Measurements from ENCODE around the gene MYNN. TPM values are rescaled to one million over a fixed set of nuclear protein-coding genes. Genes with fewer than 3 reads are reported as not detected.

MYNN gene
- total and polyA plus RNA-seq, 9 of the 15 experiments (the other 6 are each of a cell fraction or from before 2014, with no cell fraction given): 10.4 to 35.7 (median 21.3) TPM

GRCh38 chr3:169813757-169814517 lies 40.7 kb downstream of the MYNN start (continued):
- TF ChIP-seq USF1 (CRISPR knock-in tag; IDR thresholded peaks at IDR 0.05): peak; percentile 41; the same call in 1 of the 2 replicates

- Histone ChIP-seq H3K9ac (ENCODE audit: insufficient read depth in 1 of 2, low read depth in 2 of 2, low read length in 2 of 2) (no peak overlapping the region), H3K4me3 (no peak overlapping the region), H2AFZ (ENCODE audit: low read depth, low read length) (no peak overlapping the region), H3K9me1 (ENCODE audit: control insufficient read depth, insufficient read depth, low read length) (no peaks in the 10 kb centered on the region), H3K27ac (ENCODE audit: extremely low read depth, low read depth, low read length) (no peak overlapping the region), H3K9me3 (replicated peaks; ENCODE audit: control insufficient read depth, insufficient read depth, low read depth, low read length) (peaks cover 3% of the 10 kb centered on the region), H3K4me2 (ENCODE audit: insufficient read depth, low read length) (no peak overlapping the region), H3K36me3 (ENCODE audit: control insufficient read depth, insufficient read depth, low read length) (no peaks in the 10 kb centered on the region), H3K27me3 (ENCODE audit: control insufficient read depth in 2 of 2, insufficient read depth in 2 of 2, low read length in 2 of 2) (peaks cover 0 to 4% of the 10 kb centered on the region in 2 experiments; a peak in 1 of 5 replicates), H3K4me1 (replicated peaks in 1 of 2; ENCODE audit: control insufficient read depth in 2 of 2, insufficient read depth in 2 of 2, low read length in 2 of 2) (no peaks in the 10 kb centered on the region; a peak in 1 of 5 replicates), H4K20me1 (replicated peaks; ENCODE audit: control insufficient read depth, insufficient read depth, low read length) (no peaks in the 10 kb centered on the region), H3K79me2 (ENCODE audit: control insufficient read depth, insufficient read depth, low read length) (no peaks in the 10 kb centered on the region)
- WGBS (ENCODE audit: insufficient coverage, low coverage, missing lambda C conversion rate): 13% methylated on average over 4 of the region's 4 CpGs
- ChIA-PET CTCF (ENCODE audit: low intra/inter-chr PET ratio) (no interaction called here), POLR2A (interaction anchor here (0.6 kb wide), 1 partner anchor 909 kb away, joined by 3 read pairs; no protein-coding TSS in a partner anchor)
- FAIRE-seq (no peak), DNase-seq (ENCODE audit: extremely low read depth in 1 of 4, low spot score in 3 of 4) (no peak), ATAC-seq (no peak)
- in situ Hi-C loops (cut with MboI) (no loop called here), intact Hi-C loops (cut with micrococcal nuclease) (no loop called here)
- BruUV-seq (replicated peaks): no TSS peak
- TF ChIP-seq PTTG1 (tag; IDR thresholded peaks at IDR 0.05; ENCODE audit: low read depth) (no peak), ZNF609 (CRISPR knock-in tag; IDR thresholded peaks at IDR 0.05; ENCODE audit: borderline replicate concordance) (no peak), CHAMP1 (IDR thresholded peaks at IDR 0.05) (no peak), ETS2 (tag; IDR thresholded peaks at IDR 0.05; ENCODE audit: borderline replicate concordance, poor library complexity, severe bottlenecking) (no peak), ZNF77 (CRISPR knock-in tag; IDR thresholded peaks at IDR 0.05) (no peak), YBX1 (IDR thresholded peaks at IDR 0.05) (no peak), ZNF445 (CRISPR knock-in tag; IDR thresholded peaks at IDR 0.05; ENCODE audit: low read depth) (peak; percentile 95), GMEB1 (CRISPR knock-in tag; IDR thresholded peaks at IDR 0.05) (no peak)
Observed at GRCh38 chr3:169815590-169816150, 42.5 kb downstream of the MYNN start.

All from K562 (cell line).